SW480 (cell line): ENCODE measurements around the gene KIFBP.
"Not testable (repeated sequence)": the region's sequence is repeated elsewhere in the genome, so short reads cannot be mapped to it uniquely, and the experiment has no call there.

Experiments used
- DNase-seq: peaks from one replicate; pipeline ENCODE4 v3.0.0-alpha.2; 2016; ENCODE audit warnings: low spot score

The KIFBP gene

DNA sequence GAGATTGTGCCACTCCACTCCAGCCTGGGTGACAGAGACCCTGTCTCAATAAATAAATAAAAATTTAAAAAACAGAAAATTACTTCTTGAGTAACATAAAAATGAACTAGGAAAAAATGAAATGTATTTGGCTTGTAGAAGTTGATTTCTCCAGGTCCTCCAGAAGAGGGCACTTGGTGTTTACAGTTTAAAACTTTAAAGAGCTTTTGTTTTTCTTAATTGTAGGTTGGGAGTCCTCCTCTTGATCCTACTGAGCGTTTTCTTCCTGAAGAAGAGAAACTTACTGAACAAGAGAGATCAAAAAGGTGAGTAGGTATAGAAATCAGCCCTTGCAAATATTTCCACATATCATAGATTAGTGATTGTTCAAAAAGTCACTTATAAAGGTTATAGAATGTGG lies 16.2 kb downstream of the KIFBP start:
- peak; percentile 46 for DNase-seq

DNA sequence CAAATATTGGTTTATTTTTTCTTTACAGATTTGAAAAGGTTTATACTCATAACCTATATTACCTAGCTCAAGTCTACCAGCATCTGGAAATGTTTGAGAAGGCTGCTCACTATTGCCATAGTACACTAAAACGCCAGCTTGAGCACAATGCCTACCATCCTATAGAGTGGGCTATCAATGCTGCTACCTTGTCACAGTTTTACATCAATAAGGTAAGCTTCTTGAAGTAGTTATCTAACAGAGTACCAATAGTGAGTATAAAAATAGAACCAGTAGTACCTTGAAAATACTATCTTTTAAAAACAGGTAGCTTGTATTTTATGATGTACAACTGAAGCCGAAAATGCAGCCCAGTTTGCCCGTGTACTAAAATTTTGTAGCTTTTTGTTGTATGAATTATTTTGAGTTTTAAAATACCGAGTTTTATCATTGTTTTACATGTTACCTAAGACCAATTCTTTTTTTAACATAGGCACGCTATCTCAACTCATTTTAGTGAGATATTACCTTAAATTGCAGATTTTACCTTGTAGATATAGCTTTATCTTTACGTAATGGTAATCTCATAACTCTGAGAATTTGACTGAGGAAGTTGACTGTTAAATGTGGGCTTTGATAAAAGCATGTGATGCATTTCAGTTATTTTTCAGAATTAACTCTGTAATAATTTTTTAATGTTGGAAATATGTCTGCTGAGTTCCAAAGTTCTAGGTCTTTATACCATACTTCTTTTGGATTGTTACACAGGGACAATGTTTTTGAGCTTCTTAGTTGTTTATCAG lies 17.3 kb downstream of the KIFBP start:
- DNase-seq, result no peak

DNA sequence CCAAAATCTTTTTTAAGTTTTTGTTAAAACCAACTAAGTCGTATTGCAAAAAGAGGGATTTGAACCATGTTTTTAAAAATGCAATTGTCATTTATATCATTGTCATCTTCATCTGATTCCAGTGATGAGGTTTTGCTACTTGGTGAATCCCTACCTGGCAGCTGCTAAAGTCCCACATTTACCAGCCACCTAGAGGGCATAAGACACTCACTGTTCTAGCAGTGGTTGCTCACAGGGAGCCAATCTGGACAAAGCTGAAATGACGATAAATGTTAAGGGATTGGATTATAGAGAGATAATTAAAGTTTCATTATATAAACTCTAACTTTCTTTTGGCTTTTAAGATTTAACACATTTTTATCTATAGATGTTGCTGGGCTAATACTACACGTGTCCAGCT lies 18.7 kb downstream of the KIFBP start:
- no peak for DNase-seq

DNA sequence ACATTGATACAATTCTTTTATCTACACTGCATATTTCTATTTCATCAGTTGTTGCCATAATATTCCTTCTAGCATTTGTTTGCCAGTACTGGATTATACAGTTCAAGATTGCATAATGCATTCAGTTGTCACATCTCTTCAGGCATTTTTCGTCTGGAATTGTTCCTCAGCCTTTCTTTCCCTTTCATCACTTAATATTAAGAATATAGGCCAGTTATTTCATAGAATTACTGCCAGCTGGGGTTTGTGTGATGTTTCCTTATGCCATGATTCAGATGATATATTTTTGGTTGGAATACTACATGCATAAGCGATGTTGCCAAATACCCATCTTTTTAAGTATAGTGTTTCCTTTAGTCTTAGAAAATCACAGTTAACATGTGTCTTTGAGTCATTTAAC lies 20.8 kb downstream of the KIFBP start:
- no peak for DNase-seq

- no peak for DNase-seq
Observed at GRCh38 chr10:69010151-69010640, 21.6 kb downstream of the KIFBP start.

DNA sequence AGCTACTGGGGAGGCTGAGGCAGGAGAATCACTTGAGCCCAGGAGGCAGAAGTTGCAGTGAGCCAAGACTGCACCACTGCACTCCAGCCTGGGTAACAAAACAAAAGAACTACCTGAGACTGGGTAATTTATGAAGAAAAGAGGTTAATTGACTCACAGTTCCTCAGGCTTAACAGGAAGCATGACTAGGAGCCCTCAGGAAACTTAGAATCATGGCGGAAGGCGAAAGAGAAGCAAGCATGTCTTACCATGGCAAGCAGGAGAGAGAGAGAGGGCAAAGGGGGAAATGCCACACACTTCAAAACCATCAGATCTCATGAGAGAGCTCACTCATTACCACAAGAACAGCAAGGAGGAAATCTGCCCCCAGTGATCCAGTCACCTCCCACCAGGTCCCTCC lies 24.2 kb downstream of the KIFBP start:
- not testable (repeated sequence) for DNase-seq

DNA sequence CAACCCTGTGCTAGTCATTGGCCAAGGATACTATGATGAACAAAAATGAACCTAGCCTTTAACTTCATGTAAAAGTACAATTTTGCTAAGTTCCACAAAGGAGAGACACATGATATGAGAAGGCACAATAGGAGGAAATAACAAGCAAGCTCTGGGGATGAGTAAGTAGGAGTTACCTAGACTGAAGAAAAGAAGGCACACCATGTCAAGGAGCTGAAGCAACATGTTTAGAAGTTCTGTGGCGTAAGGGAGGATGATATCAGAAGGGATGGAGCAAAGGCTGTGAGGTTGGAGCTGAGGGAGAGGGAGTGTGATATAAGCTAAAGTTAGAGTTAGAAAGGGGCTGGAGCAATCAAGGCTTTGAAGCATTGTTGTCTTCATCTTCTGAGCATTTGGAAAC lies 25.6 kb downstream of the KIFBP start:
- no peak for DNase-seq

DNA sequence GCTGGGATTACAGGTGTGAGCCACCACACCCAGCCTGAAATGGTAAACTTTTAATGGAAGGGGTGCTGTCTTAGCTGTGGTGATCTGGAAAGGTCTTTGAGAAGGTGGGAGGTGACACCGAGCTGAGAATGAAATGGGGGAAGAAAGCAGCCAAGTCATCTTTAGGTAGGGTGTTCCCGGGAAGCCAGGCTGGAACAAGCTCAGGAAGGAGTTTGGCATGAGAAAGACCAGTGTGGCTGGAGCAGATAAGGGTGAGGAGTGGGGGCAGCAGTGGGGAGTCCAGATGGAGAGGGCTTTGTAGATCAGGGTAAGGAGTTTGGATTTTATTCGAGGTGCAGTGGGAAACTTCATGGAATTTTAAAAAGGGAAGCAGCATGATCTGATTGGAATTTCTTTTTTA lies 30.0 kb downstream of the KIFBP start:
- no peak for DNase-seq

DNA sequence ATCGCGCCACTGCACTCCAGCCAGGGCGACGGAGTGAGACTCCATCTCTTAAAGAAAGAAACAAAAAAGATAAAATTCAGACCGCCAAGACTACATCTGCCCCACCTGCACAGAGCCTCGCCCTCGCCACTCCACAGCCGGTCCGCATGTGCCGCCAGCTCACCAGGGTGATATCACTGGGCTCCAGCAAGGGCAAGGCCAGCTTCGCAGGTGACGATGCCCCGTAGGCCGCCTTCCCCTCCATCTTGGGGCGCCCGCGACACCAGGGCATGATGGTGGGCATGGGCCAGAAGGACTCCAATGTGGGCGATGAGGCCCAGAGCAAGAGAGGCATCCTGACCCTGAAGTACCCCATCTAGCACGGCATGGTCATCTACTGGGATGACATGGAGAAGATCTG lies 34.0 kb downstream of the KIFBP start:
- no peak for DNase-seq

DNA sequence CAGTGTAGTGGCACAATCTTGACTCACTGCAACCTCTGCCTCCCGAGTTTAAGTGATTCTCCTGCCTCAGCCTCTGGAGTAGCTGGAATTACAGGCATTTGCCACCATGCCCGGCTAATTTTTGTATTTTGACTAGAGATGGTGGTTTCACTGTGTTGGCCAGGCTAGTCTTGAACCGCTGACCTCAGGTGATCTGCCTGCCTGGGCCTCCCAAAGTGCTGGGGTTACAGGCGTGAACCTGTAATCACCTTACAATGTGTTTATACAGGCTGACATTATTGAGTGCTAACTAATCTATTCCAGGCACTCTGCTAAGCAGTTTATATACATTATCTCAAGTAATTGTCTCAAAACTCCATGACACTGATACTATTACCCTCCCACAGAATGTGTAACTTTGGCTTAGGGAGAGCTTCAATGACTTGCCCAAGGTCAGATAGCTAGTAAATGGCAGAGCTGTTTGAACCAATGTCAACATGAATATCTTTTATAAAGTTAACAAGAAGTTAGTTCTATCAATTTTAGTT lies 36.8 kb downstream of the KIFBP start:
- no peak for DNase-seq

GRCh38 chr10:69033256-69033655 lies 44.7 kb downstream of the KIFBP start:
- no peak for DNase-seq

- DNase-seq, result no peak
Observed at GRCh38 chr10:69037489-69037888, 48.9 kb downstream of the KIFBP start.

DNA sequence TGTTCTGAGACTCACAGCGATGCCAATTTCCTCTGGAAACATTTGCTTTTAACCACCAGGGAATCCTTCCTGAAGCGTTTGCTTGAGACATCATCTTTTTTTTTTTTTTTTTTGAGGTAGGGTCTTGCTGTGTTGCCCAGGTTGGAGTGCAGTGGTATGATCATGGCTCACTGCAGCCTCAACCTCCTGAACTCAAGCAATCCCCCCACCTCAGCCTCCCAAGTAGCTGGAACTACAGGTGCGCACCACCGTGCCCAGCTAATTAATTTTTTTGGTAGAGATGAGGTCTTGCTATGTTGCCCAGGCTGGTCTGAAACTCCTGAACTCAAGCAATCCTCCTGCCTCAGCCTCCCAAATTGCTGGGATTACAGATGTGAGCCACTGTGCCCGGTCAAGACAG lies 52.3 kb downstream of the KIFBP start:
- DNase-seq, result not testable (repeated sequence)

GRCh38 chr10:69042417-69042816 lies 53.8 kb downstream of the KIFBP start:
- no peak for DNase-seq

- DNase-seq, result no peak
Observed at GRCh38 chr10:69042838-69043237, 54.2 kb downstream of the KIFBP start.

DNA sequence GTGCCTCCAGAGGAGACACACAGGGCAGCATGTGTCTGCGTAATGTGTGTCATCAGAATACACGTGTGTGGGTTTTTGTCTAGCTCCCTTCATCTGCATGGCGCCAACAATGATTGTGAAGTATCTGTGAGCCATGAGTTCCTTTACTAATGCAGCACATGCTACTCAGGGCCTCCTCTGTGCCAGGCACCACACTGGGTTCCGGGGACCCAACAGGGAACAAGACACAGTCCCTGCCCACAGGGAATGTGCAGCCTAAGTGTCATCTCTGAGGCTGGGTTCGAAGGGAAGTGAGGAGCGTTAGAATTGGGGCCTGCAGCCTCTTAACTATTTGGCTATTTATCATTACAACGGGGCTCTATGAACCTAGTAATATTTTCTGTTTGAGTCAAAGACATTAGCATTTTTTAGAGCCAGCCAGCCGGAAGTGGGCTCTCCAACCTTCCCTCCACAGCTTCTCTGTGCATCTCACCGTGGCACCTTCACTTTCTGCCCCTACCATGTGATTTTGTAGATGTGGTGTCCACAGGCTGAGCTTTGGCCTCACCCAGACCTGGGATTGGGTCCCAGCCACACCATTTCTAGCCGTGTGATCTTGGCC lies 55.4 kb downstream of the KIFBP start:
- no peak for DNase-seq

DNA sequence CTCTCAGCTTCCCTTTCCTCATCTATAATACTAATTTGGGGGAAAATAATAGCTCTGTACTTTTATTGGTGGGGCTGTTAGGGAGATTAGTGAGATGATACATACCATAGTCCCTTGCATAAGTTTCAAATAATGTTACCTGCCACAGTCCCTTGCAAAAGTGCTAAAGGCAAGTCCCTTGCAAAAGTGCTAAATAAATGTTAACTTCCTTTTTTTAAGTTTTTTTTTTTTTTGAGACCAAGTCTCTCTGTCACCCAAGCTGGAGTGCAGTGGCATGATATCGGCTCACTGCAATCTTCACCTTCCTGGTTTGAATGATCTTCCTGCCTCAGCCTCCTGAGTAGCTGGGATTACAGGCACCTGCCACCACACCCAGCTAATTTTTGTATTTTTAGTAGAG lies 55.9 kb downstream of the KIFBP start:
- DNase-seq, result no peak

- no peak for DNase-seq
Observed at GRCh38 chr10:69045441-69046300, 57.1 kb downstream of the KIFBP start.

DNA sequence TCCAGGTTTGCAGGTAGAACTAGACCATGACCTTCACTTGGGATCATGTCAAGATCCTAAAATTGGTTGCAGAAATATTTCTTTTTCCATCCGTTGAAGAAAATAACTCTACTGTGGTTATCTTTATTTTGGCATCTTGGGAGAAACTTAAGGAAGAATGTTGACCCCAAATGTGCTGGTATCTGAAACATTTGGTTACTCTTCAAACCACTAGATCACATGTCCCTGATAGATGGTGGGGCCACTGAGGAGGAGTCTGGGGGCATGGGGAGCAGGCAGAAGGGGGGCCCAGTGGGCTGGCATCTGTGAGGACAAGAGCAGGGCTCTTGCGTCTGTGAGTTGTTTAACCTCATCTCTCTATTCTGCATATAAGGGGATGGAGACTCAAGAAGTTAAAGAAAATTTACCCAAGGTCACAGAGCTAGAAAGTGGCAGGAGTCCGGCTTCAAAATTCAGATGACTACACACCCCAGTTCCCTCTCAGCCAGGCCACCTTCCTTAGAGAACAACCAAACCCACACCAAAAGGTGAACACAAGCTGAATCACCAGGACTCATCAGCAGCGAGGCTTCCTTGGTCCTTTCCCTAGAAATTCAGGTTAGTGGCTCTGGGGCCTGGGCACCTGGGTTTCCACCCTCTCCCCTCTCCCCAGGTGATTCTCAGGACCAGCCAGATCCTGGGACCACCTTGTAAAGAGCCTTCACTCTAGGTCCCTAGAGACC lies 58.7 kb downstream of the KIFBP start:
- no peak for DNase-seq

DNA sequence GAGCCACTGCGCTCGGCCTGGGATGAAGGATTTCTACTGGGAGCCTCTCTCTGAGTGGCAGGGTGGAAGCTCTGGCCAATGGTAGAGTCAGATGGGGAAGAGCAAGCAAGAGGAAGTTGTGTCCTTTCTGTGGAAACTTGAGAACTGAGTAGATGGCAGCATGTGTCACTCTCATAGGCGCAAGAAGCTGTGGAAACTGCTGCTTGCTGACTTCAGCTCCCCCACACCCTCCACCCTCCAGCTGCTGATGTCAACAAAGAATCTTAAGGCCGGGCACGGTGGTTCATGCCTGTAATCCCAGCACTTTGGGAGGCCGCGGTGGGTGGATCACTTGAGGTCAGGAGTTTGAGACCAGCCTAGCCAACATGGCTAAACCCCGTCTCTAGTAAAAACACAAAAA lies 59.5 kb downstream of the KIFBP start:
- no peak for DNase-seq

- no peak for DNase-seq
Observed at GRCh38 chr10:69049566-69049961, 61.0 kb downstream of the KIFBP start.

DNA sequence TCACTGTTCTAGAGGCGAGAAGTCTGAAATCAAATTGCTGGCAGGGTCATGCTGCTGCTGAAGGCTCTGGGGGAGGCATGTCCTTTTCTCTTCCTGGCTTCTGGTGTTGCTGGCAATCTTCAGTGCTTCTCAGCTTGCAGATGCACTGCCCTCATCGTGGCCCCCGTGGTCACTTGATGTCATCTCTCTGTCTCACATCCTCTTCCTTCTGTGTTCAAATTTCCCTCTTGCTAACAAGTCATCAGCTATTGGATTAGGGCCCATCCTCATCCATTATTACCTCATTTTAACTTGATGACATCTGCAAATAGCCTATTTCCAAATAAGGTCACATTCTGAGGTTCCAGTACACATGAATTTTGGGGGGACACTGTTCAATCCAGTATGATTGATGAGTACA lies 62.7 kb downstream of the KIFBP start:
- DNase-seq, result no peak
